SIG-M5 treated with dmso at 0.1 percent for 504 hours (cell line): ENCODE results near the gene RNU1-3.
"Not testable (repeated sequence)": the region's sequence is repeated elsewhere in the genome, so short reads cannot be mapped to it uniquely, and the experiment has no call there.

Source experiments
- DNase-seq: peaks from one replicate; lab custom pipeline; 2025; ENCODE audit not compliant: unreplicated experiment; lab: John Stamatoyannopoulos, UW

The RNU1-3 gene

GRCh38 chr1:16621681-16622315 is 45.0 kb downstream of the RNU1-3 start:
- not testable (repeated sequence) for DNase-seq

DNA sequence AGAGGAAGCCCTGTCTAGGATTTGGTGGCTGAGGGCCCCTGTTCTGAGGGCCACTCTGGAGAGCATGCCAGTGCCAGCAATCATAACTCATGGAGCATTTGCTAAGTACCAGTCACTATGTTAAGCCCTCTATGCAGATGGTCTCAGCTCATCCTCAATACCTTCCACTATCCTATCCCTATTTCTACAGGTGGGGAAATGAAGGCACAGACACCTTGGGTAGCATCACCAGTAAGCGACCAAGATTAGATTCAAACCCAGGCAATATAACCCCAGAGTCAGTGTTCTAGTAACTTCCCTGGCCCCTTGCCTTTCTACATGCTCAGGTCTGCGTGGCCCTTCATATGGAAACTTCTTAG is 45.5 kb downstream of the RNU1-3 start:
- no peak for DNase-seq

GRCh38 chr1:16619803-16620501 is 46.8 kb downstream of the RNU1-3 start:
- DNase-seq, result not testable (repeated sequence)

GRCh38 chr1:16618719-16619118 is 48.0 kb downstream of the RNU1-3 start:
- DNase-seq, result no peak

DNA sequence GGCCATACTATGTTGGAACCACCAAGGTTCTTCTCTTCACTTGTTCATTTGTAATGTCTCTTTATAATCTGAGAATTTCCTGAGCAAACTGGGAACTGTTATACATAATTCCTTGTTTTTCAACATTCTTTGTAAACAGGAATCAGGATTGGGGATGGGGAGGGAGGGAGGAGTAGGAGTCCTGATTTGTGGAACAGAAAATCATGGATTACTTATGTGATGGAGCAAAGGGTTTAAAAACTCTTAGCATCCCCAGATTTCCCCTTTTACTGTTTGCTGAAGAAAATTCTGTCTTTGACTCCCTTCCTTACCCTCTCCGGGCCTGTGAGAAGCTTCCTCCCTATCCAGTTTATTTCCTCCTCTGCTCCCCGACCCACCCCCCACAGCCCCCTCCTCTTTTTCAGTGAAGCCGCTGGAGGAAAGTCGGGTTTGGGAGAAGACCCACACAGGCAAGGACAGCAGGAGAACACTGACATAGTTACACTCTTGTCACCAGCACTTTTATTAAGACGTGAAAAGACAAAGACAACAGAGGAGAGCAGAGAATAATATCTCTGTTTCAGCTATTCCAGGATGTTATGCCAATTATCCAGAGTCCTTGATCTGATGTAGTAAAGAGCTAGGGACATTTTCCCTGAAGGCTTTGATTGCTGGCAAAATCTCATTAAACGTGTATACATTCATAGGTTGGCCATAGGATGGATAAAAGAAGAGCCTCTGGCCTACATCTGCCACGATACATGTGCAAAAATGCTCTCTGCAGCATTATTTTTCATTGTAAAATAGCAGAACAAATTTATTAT is 48.8 kb downstream of the RNU1-3 start:
- no peak for DNase-seq

DNA sequence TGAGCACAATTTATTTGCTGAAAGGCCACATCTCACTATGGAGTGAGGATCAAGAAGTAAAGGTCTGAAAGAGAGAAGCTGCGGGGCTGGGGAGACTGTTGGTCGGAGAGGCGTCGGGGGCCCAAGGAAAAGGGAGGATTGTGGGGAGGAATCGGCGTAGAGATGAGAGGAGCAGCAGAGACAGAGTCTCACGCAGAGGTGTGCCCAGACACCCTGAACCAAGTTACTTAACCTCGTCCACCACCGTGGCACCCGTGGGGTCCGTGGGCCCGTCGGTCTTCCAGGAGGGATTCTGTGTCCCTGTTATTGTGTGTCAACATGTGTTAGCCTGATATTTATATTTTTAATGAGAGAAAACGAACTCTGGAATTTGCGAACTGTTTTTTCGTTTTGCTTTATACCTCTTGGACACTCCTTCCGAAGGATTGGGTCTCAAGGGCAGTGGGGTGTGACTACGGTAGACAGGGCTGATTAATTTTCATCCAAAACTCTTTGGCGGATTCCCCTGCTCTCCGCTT is 49.6 kb downstream of the RNU1-3 start:
- no peak for DNase-seq
